ENCODE data around the gene UGT1A3.

The UGT1A3 gene

DNA sequence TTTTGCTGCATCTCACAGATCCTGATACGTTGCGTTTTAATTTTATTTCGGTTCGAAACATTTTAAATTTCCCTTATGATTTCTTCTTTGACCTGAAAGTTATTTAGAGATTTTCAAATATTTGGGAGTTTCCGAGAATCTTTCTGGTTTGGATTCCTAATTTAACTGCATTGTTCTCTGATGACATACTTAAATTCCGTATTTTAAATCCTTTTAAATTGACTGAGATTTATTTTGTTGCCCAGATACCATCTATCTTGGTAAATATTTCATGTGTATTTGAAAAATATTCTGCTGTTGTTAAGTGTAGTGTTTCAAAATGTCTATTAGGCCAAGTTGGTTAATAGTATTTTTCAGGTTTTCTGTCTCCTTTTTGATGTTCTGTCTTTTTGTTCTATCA lies 87.0 kb downstream of the UGT1A3 start:
- DNase-seq = no peak

- DNase-seq = no peak
Measured at GRCh38 chr2:233816334-233816733, 87.5 kb downstream of the UGT1A3 start.

GRCh38 chr2:233816771-233817170 lies 87.9 kb downstream of the UGT1A3 start:
- no peak for DNase-seq

DNA sequence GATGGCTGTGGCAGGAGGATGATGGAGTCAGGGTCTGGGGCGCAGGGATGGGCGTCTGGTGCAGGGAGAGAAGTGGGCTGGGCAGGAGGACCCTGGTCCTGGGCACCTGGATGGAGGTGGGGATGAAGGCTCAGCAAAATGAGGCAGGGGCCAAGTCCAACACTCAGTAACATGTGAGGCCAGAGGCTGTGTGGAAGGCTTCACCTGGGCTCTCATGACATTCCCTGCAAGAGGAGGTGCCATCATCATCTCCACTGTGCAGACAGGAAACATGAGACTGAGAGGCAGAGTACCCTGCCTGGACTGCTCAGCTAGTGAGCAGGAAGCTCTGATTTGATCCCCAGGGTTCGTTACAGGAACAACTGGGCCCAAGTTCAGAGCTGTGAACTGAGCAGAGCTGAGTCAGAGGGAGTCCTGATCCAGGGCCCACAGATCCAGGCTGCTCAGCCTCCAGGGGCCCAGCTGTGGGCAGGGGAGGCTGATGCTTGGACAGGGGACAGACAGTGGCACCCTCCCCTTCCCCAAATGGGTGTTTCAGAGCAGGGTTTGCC lies 88.6 kb downstream of the UGT1A3 start:
- no peak for DNase-seq

- DNase-seq = no peak
Measured at GRCh38 chr2:233817995-233818638, 89.3 kb downstream of the UGT1A3 start.

DNA sequence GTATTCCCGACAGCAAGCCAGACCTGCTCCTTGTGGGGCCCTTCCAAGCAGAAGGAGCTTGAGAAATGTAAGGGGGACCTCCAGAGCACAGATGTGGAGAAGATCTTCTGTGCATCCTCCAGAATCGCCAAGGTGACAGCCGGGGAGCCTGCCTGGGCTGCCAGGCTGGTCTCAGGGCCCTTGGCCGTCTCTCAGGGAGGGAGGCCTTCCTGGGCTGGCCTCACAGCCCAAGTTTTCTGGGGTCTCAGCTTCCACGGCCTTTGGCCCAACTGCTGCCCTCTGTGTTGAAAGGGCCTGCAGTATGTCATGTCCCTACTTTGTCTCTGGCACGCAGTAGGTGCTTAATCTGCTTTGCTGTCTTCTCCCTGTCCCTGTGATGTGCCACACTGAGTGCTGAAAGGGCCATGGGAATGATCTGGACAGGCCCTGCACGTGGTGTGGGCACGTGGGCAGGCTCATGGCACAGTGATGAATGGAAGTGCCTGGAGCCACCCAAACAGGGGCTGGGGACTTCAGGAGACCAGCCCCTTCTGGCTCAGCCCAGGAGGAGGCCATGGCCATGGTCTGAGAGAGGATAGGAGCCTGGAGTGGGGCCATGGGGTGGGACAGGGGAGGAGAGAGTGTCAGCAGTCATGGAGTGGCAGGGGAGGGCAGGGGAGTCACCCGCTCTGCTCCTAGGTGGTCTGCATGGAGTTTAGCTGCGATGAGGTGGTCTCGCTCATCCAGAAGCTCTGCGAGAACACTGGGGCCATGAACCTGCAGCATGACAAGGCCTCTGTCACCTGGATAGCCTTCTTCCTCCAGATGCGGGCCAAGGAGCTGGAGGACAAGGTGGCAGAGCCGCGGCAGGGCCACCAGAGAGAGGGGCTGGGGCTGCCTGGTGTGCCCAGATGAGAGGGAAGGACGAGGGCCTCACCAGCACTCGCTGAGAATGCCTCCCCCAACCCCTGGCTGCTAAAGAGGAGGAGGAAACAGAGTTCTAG lies 90.1 kb downstream of the UGT1A3 start:
- DNase-seq = no peak

GRCh38 chr2:233819884-233820773 lies 91.3 kb downstream of the UGT1A3 start:
- no peak for DNase-seq

DNA sequence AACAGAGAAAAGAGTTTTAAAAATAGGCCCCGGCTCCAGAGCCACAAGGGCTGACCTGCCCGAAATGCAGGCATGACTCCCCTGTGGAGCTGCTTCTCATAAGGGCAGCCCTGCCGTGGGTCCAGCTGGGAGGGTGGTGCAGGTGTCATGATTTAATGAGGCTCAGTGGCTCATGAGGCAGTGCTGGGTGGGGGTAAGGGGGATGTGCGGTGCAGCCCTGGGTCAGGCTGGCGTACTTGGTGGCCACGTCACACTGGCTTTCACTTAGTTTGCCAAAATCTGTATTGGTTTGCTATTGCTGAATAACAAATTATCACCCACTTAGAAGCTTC lies 91.9 kb downstream of the UGT1A3 start:
- DNase-seq = no peak

DNA sequence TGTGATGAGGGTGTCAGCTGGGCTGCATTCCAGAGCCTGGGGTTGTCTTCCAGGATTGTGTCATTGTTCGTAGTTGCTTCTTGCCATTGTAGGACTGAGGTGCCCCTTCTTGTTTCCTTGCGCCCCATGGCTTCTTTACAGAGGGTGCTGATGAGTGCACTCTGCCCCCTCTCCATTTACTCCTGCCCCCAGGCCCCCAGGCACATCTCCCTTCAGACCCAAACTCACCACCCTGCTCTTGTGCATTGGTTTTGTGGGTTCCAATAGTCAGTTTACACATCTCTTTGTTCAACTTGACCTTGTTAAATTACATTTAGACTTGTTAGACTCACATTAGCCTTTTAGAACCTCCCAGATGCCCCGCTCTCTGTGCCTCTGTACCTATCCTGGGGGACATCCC lies 92.4 kb downstream of the UGT1A3 start:
- DNase-seq = no peak

DNA sequence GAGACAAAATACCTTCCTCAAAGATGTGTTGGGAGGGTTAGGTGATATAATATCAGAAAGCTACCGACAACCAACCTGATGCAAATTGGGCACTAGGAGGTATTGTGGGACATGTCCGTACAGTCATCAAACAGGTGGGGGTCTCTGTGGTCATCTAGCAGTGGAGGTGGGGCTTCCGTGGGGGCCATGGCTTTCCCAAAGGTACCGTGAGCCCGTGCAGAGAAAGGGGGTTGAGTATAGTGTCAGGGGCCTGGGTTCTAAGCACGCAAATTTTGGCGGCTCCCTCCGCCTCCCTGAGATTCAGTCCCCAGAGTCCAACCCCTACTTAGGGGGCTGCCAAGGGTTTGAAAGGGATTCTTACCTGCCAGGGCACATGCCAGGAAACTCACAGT lies 92.9 kb downstream of the UGT1A3 start:
- no peak for DNase-seq

DNA sequence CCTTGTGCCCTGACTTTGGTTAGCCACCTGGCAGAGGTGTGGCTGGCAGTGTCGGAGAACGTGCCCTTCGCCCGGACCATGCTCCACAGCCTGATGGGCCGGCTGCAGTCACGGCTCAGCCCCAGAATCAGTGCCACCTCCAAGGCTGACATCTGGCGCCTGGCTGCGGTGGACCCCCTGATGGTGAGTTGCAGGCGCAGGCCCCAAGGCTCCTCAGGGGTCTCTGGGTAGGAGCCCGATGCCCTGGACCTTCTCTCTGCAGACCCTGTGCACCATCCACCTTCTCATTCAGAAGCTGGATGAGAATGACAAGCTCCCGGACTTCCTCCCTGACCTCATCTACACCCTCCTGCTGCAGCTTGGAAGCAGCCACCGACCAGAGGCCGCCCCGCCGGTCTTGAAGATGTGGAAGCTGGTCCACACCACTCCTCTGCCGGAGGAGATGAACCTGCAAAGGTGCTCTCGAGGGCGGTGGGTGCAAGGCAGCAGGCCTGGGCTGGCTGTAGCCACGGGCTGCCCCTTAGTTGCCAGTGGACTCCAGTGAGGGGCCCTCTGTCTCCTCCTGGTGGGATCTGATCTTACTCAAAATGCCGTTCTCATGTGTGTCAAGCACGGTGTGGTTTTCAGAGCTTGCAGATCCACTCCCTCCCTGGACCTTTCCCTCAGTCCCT lies 93.4 kb downstream of the UGT1A3 start:
- DNase-seq = no peak
